Liver (tissue), 3 donors: ENCODE measurements around the gene WFIKKN2.

Experiments
- EGR1 ChIP-seq, 2 donors: IDR thresholded peaks; 2 replicates each; pipeline ENCODE4 v1.6.1; 2016 to 2018; ENCODE audit warnings: antibody characterized with exemption in 2 of 2, low read depth in 2 of 2
- HNF4G ChIP-seq: IDR thresholded peaks from 2 replicates; pipeline ENCODE4 v1.6.1; 2016; ENCODE audit warnings: antibody characterized with exemption
- RAD21 ChIP-seq, 2 donors: IDR thresholded peaks; 2 replicates each; pipeline ENCODE4 v1.6.1; 2016; ENCODE audit warnings: antibody characterized with exemption in 2 of 2, mild to moderate bottlenecking in 2 of 2
- TF ChIP-seq, protein P1 (sequence below): fragments of 150-350 bp; IDR thresholded peaks from 2 replicates; pipeline ENCODE4 v1.5.1; 2017; ENCODE audit warnings: improper control_type of control experiment, low read depth, low read length; ENCODE audit not compliant: missing input control
- TF ChIP-seq, protein P2 (sequence below): IDR thresholded peaks from 2 replicates; pipeline ENCODE4 v1.6.1; 2016; ENCODE audit warnings: antibody characterized with exemption
- donor health status: healthy.
- donor health status: healthy.

DNA sequence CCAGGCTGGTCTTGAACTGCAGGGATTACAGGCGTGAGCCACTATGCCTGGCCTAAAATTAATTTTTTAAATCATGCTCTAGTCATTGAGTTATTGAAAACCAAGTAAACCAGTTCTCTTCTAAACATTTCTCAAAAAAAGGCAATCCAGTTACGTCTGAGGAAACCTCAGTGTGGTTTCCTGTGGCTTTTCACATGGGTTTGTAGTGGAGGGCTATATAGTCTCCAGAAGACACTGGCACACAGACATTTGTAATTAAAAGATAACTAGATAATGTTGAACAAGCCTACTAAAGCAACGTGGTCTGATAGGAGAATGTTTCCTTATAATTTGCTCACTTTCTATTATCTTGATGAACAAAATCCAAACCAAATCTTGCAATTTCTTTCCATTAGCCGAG is 36.0 kb downstream of the WFIKKN2 start:
- TF ChIP-seq, protein P1, sequence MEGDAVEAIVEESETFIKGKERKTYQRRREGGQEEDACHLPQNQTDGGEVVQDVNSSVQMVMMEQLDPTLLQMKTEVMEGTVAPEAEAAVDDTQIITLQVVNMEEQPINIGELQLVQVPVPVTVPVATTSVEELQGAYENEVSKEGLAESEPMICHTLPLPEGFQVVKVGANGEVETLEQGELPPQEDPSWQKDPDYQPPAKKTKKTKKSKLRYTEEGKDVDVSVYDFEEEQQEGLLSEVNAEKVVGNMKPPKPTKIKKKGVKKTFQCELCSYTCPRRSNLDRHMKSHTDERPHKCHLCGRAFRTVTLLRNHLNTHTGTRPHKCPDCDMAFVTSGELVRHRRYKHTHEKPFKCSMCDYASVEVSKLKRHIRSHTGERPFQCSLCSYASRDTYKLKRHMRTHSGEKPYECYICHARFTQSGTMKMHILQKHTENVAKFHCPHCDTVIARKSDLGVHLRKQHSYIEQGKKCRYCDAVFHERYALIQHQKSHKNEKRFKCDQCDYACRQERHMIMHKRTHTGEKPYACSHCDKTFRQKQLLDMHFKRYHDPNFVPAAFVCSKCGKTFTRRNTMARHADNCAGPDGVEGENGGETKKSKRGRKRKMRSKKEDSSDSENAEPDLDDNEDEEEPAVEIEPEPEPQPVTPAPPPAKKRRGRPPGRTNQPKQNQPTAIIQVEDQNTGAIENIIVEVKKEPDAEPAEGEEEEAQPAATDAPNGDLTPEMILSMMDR: no peak
- TF ChIP-seq, protein P2, sequence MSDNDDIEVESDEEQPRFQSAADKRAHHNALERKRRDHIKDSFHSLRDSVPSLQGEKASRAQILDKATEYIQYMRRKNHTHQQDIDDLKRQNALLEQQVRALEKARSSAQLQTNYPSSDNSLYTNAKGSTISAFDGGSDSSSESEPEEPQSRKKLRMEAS: no peak
- TF ChIP-seq HNF4G (no peak), EGR1 (IDR thresholded peaks at IDR 0.05; ENCODE audit: low read depth in 2 of 2) (no peak), RAD21 (IDR thresholded peaks at IDR 0.05) (no peak)
